Hepatocyte (in vitro differentiated cells): ENCODE data around the gene TMEM231. TPM values are rescaled to one million over a fixed set of nuclear protein-coding genes. Genes with fewer than 3 reads are reported as not detected.

Experiments
- DNase-seq: peaks from one replicate; pipeline ENCODE4 v3.0.0-alpha.2; 2016; ENCODE audit warnings: low spot score
- H2AFZ ChIP-seq: fragments of 200-600 bp; sonication (generic); 2 replicates; pipeline ENCODE4 v1.6.0; 2016; ENCODE audit warnings: antibody characterized with exemption, mild to moderate bottlenecking
- H3K27ac ChIP-seq: fragments of 200-600 bp; sonication (generic); 2 replicates; pipeline ENCODE4 v1.5.1; 2016; ENCODE audit warnings: mild to moderate bottlenecking
- H3K27me3 ChIP-seq: fragments of 200-600 bp; sonication (generic); 2 replicates; pipeline ENCODE4 v1.6.1; 2016
- H3K36me3 ChIP-seq: fragments of 200-600 bp; sonication (generic); replicated peaks from 2 replicates; pipeline ENCODE4 v1.5.1; 2016; ENCODE audit warnings: low read depth; ENCODE audit not compliant: insufficient read depth
- H3K4me1 ChIP-seq: fragments of 200-600 bp; sonication (generic); 2 replicates; pipeline ENCODE4 v1.5.1; 2016; ENCODE audit warnings: mild to moderate bottlenecking, moderate library complexity; ENCODE audit not compliant: insufficient read depth
- H3K4me2 ChIP-seq: fragments of 200-600 bp; sonication (generic); 2 replicates; pipeline ENCODE4 v1.6.0; 2016
- H3K4me3 ChIP-seq: fragments of 200-600 bp; sonication (generic); 2 replicates; pipeline ENCODE4 v1.5.1; 2016; ENCODE audit warnings: mild to moderate bottlenecking
- H3K79me2 ChIP-seq: fragments of 200-600 bp; sonication (generic); 2 replicates; pipeline ENCODE4 v1.6.0; 2017; ENCODE audit warnings: mild to moderate bottlenecking
- H3K9me2 ChIP-seq: fragments of 200-600 bp; sonication (generic); replicated peaks from 2 replicates; pipeline ENCODE4 v1.6.0; 2017; ENCODE audit warnings: mild to moderate bottlenecking; ENCODE audit not compliant: insufficient read depth
- H3K9me3 ChIP-seq: fragments of 200-600 bp; sonication (generic); 2 replicates; pipeline ENCODE4 v1.5.1; 2016; ENCODE audit warnings: low read depth, mild to moderate bottlenecking
- H4K20me1 ChIP-seq: fragments of 200-600 bp; sonication (generic); 2 replicates; pipeline ENCODE4 v1.6.0; 2016; ENCODE audit warnings: mild to moderate bottlenecking; ENCODE audit not compliant: insufficient read depth, poor library complexity, severe bottlenecking
- CTCF ChIP-seq: fragments of 200-600 bp; sonication (generic); IDR thresholded peaks from 2 replicates; pipeline ENCODE4 v1.5.1; 2016; ENCODE audit warnings: antibody characterized with exemption, mild to moderate bottlenecking; ENCODE audit not compliant: poor library complexity
- EZH2 ChIP-seq: fragments of 200-600 bp; sonication (generic); IDR thresholded peaks from 2 replicates; pipeline ENCODE4 v1.6.1; 2016; ENCODE audit warnings: antibody characterized with exemption, mild to moderate bottlenecking, borderline replicate concordance
- EZH2phosphoT487 ChIP-seq: fragments of 200-600 bp; sonication (generic); IDR thresholded peaks from one replicate; pipeline ENCODE4 v1.6.1; 2018; ENCODE audit warnings: antibody characterized with exemption, mild to moderate bottlenecking, low read depth, moderate library complexity; ENCODE audit not compliant: unreplicated experiment, severe bottlenecking
- WGBS: methylation state at CpG from one replicate; pipeline ENCODE4 v1.1.6; 2016; ENCODE audit warnings: low lambda C conversion rate; ENCODE audit errors: missing lambda C conversion rate; 5-methylcytosine and 5-hydroxymethylcytosine counted together
- polyA plus RNA-seq: library from polyadenylated mRNA; unstranded; fragments of >200 nt; fragmentation: Nextera tagmentation; extraction: Ambion mirVana; gene quantifications from 2 replicates; pipeline ENCODE4 v1.2.1, GENCODE V29; 2016
- total RNA-seq: library from RNA; depleted of rRNA; stranded (reverse); fragments of >200 nt; gene quantifications from 2 replicates; pipeline ENCODE4 v1.2.3, GENCODE V29; 2014

TMEM231 gene
- total and polyA plus RNA-seq, 2 experiments from 2014 or later = 5.4 to 7.1 TPM

GRCh38 chr16:75578725-75579124 lies 22.7 kb upstream of the TMEM231 start:
- Histone ChIP-seq H3K4me3 (no peak overlapping the region), H3K9me2 (no peaks in the 10 kb centered on the region), H3K4me1 (no peaks in the 10 kb centered on the region), H3K79me2 (no peaks in the 10 kb centered on the region), H2AFZ (no peak overlapping the region), H3K9me3 (no peaks in the 10 kb centered on the region), H3K27ac (no peak overlapping the region), H3K36me3 (no peaks in the 10 kb centered on the region), H3K4me2 (no peak overlapping the region), H4K20me1 (peaks cover 9% of the 10 kb centered on the region), H3K27me3 (no peaks in the 10 kb centered on the region)
- no peak for TF ChIP-seq EZH2phosphoT487
- no peak for DNase-seq
- WGBS = 92% methylated on average over 2 of the region's 2 CpGs

- no peak overlapping the region for H3K4me3 ChIP-seq
- no peaks in the 10 kb centered on the region for H3K36me3 ChIP-seq
- H4K20me1 ChIP-seq = peaks cover 10% of the 10 kb centered on the region
- H3K27me3 ChIP-seq = no peaks in the 10 kb centered on the region
- H3K9me2 ChIP-seq = no peaks in the 10 kb centered on the region
- WGBS = 95% methylated on average over 7 of the region's 7 CpGs
- no peaks in the 10 kb centered on the region for H3K4me1 ChIP-seq
- no peak overlapping the region for H3K27ac ChIP-seq
- no peak overlapping the region for H2AFZ ChIP-seq
- H3K4me2 ChIP-seq = no peak overlapping the region
- H3K9me3 ChIP-seq = no peaks in the 10 kb centered on the region
- DNase-seq = no peak
- H3K79me2 ChIP-seq = no peaks in the 10 kb centered on the region
- TF ChIP-seq EZH2 (no peak), EZH2phosphoT487 (no peak), CTCF (no peak)
Observed at GRCh38 chr16:75578212-75578611, 22.2 kb upstream of the TMEM231 start.

- no peaks in the 10 kb centered on the region for H3K36me3 ChIP-seq
- no peak for DNase-seq
- peaks cover 6% of the 10 kb centered on the region for H3K79me2 ChIP-seq
- H4K20me1 ChIP-seq = peaks cover 14% of the 10 kb centered on the region
- H3K9me3 ChIP-seq = no peaks in the 10 kb centered on the region
- H3K4me3 ChIP-seq = no peak overlapping the region
- H3K4me1 ChIP-seq = no peaks in the 10 kb centered on the region
- no peaks in the 10 kb centered on the region for H3K27me3 ChIP-seq
- H3K9me2 ChIP-seq = no peaks in the 10 kb centered on the region
- H2AFZ ChIP-seq = no peak overlapping the region
- no peak overlapping the region for H3K4me2 ChIP-seq
- no peak for TF ChIP-seq CTCF
- no peak for TF ChIP-seq EZH2phosphoT487
- TF ChIP-seq EZH2 = no peak
- WGBS = 82% methylated on average over 3 of the region's 3 CpGs
- no peak overlapping the region for H3K27ac ChIP-seq
Observed at GRCh38 chr16:75576384-75576811, 20.3 kb upstream of the TMEM231 start.

GRCh38 chr16:75575958-75576357 lies 19.9 kb upstream of the TMEM231 start:
- Histone ChIP-seq H4K20me1 (peaks cover 14% of the 10 kb centered on the region), H3K79me2 (peaks cover 9% of the 10 kb centered on the region), H3K27ac (no peak overlapping the region), H2AFZ (no peak overlapping the region), H3K4me2 (no peak overlapping the region), H3K4me3 (no peak overlapping the region), H3K36me3 (no peaks in the 10 kb centered on the region), H3K4me1 (no peaks in the 10 kb centered on the region), H3K27me3 (no peaks in the 10 kb centered on the region), H3K9me3 (no peaks in the 10 kb centered on the region), H3K9me2 (no peaks in the 10 kb centered on the region)
- TF ChIP-seq EZH2 (no peak), EZH2phosphoT487 (no peak), CTCF (no peak)
- DNase-seq = no peak
- 82% methylated on average over 3 of the region's 3 CpGs for WGBS
